Neural progenitor cell (in vitro differentiated cells): Measurements from ENCODE around the gene TRRAP. TPM values are rescaled to one million over a fixed set of nuclear protein-coding genes. Genes with fewer than 3 reads are reported as not detected.

Source experiments
- DNase-seq: peaks from one replicate; pipeline ENCODE4 v3.0.0-alpha.2; 2016; ENCODE audit warnings: low spot score
- H2AFZ ChIP-seq: fragments of 200-600 bp; sonication (generic); replicated peaks from 2 replicates; pipeline ENCODE4 v1.6.1; 2016; ENCODE audit warnings: antibody characterized with exemption
- H3F3A ChIP-seq: fragments of 200-600 bp; sonication (generic); 2 replicates; pipeline ENCODE4 v1.6.1; 2016; ENCODE audit warnings: antibody characterized with exemption, low read depth
- H3K27ac ChIP-seq: fragments of 200-600 bp; sonication (generic); 2 replicates; pipeline ENCODE4 v1.5.1; 2016; ENCODE audit warnings: mild to moderate bottlenecking
- H3K27me3 ChIP-seq: fragments of 200-600 bp; sonication (generic); 2 replicates; pipeline ENCODE4 v1.6.1; 2016; ENCODE audit warnings: mild to moderate bottlenecking, moderate library complexity
- H3K36me3 ChIP-seq: fragments of 200-600 bp; sonication (generic); 2 replicates; pipeline ENCODE4 v1.5.1; 2016
- H3K4me1 ChIP-seq: fragments of 200-600 bp; sonication (generic); 2 replicates; pipeline ENCODE4 v1.6.1; 2016; ENCODE audit warnings: mixed run types
- H3K4me2 ChIP-seq: fragments of 200-600 bp; sonication (generic); 2 replicates; pipeline ENCODE4 v1.6.1; 2016
- H3K4me3 ChIP-seq: fragments of 200-600 bp; sonication (generic); 2 replicates; pipeline ENCODE4 v1.5.1; 2016
- H3K79me2 ChIP-seq: fragments of 200-600 bp; sonication (generic); 2 replicates; pipeline ENCODE4 v1.6.1; 2016; ENCODE audit warnings: low read depth
- H3K9ac ChIP-seq: fragments of 200-600 bp; sonication (generic); 2 replicates; pipeline ENCODE4 v1.6.1; 2016
- H3K9me3 ChIP-seq: fragments of 200-600 bp; sonication (generic); 2 replicates; pipeline ENCODE4 v1.5.1; 2016; ENCODE audit warnings: low read depth
- H4K20me1 ChIP-seq: fragments of 200-600 bp; sonication (generic); 2 replicates; pipeline ENCODE4 v1.6.1; 2016; ENCODE audit warnings: low read depth
- H3K27ac Mint-ChIP-seq: 3 replicates; pipeline ENCODE4 v1.8.0; 2021; ENCODE audit warnings: mixed read lengths
- H3K27me3 Mint-ChIP-seq: 2 replicates; pipeline ENCODE4 v1.8.0; 2022; ENCODE audit warnings: low read depth, mild to moderate bottlenecking, inconsistent platforms, moderate library complexity, mixed read lengths; ENCODE audit not compliant: insufficient read depth
- H3K36me3 Mint-ChIP-seq: 3 replicates; pipeline ENCODE4 v1.8.0; 2021; ENCODE audit warnings: mixed read lengths
- H3K4me1 Mint-ChIP-seq: 3 replicates; pipeline ENCODE4 v1.8.0; 2021; ENCODE audit warnings: mixed read lengths
- H3K4me3 Mint-ChIP-seq: 3 replicates; pipeline ENCODE4 v1.8.0; 2021; ENCODE audit warnings: mild to moderate bottlenecking, moderate library complexity, mixed read lengths
- H3K9me3 Mint-ChIP-seq: 3 replicates; pipeline ENCODE4 v1.8.0; 2020; ENCODE audit warnings: mixed read lengths
- CTCF ChIP-seq: fragments of 200-600 bp; sonication (generic); IDR thresholded peaks from 2 replicates; pipeline ENCODE4 v1.5.1; 2017; ENCODE audit warnings: antibody characterized with exemption, mild to moderate bottlenecking
- EZH2 ChIP-seq: fragments of 200-600 bp; sonication (generic); IDR thresholded peaks from 2 replicates; pipeline ENCODE4 v1.6.1; 2017; ENCODE audit warnings: antibody characterized with exemption, mild to moderate bottlenecking, moderate library complexity
- EZH2phosphoT487 ChIP-seq: fragments of 200-600 bp; sonication (generic); IDR thresholded peaks from 2 replicates; pipeline ENCODE4 v1.6.1; 2017; ENCODE audit warnings: antibody characterized with exemption
- total RNA-seq: library from RNA; depleted of rRNA; stranded (reverse); fragments of >200 nt; gene quantifications from 2 replicates; pipeline ENCODE4 v1.2.3, GENCODE V29; 2015; ENCODE audit warnings: low replicate concordance

TRRAP gene
- total RNA-seq, 1 donor from 2014 or later = 19.9 TPM

DNA sequence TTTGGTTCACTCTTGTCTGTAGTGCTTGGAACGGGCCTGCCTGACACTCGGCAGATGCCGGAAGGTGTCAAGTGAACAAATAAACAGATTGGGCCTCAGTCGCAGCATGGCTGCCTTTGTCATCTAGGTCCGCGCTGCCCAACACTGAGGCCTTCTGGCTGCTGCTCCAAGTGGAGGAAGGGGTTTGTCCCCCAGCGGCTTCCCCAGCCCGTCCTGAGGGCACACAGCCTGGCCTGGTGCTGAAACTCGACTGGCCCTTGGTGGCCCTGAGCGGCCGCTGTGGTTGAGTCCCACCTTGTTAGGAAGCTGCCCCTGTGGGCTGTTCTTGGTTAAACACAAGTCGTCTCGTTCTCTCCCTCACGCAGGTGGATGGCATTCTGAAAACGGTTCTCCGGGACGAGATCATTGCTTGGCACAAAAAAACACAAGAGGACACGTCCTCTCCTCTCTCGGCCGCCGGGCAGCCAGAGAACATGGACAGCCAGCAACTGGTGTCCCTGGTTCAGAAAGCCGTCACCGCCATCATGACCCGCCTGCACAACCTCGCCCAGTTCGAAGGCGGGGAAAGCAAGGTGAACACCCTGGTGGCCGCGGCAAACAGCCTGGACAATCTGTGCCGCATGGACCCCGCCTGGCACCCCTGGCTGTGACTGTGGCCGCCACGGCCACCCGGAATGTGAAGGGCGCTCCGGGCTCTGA, 133.5 kb downstream of the TRRAP start:
- H3K36me3 ChIP-seq = peaks cover 3% of the 10 kb centered on the region

GRCh38 chr7:99012722-99013121, 134.4 kb downstream of the TRRAP start:
- Mint-ChIP-seq H3K36me3 (peaks cover 44% of the 10 kb centered on the region), H3K9me3 (no peaks in the 10 kb centered on the region), H3K4me1 (no peaks in the 10 kb centered on the region), H3K4me3 (no peak overlapping the region), H3K27ac (no peak overlapping the region), H3K27me3 (no peaks in the 10 kb centered on the region)
- peaks cover 3% of the 10 kb centered on the region for H3K36me3 ChIP-seq
- no peak overlapping the region for H3K9ac ChIP-seq
- no peak overlapping the region for H2AFZ ChIP-seq
- TF ChIP-seq CTCF = no peak
- no peak for TF ChIP-seq EZH2
- TF ChIP-seq EZH2phosphoT487 = no peak
- DNase-seq = no peak
- H4K20me1 ChIP-seq = no peaks in the 10 kb centered on the region
- no peak overlapping the region for H3K4me3 ChIP-seq
- H3K79me2 ChIP-seq = no peaks in the 10 kb centered on the region
- H3K4me2 ChIP-seq = no peak overlapping the region
- no peaks in the 10 kb centered on the region for H3K9me3 ChIP-seq
- no peaks in the 10 kb centered on the region for H3K27me3 ChIP-seq
- no peaks in the 10 kb centered on the region for H3F3A ChIP-seq
- no peaks in the 10 kb centered on the region for H3K4me1 ChIP-seq
- no peak overlapping the region for H3K27ac ChIP-seq

More for the DNA sequence above, 133.5 kb downstream of the TRRAP start:
- Histone ChIP-seq H3K4me3 (no peak overlapping the region), H3K27me3 (no peaks in the 10 kb centered on the region), H3K27ac (no peak overlapping the region), H4K20me1 (no peaks in the 10 kb centered on the region), H2AFZ (no peak overlapping the region), H3K79me2 (no peaks in the 10 kb centered on the region), H3K9me3 (no peaks in the 10 kb centered on the region), H3K4me2 (no peak overlapping the region), H3K4me1 (no peaks in the 10 kb centered on the region), H3K9ac (no peak overlapping the region), H3F3A (no peaks in the 10 kb centered on the region)
- Mint-ChIP-seq H3K4me3 (no peak overlapping the region), H3K9me3 (no peaks in the 10 kb centered on the region), H3K4me1 (no peaks in the 10 kb centered on the region), H3K27me3 (peaks cover under 1% of the 10 kb centered on the region), H3K36me3 (peaks cover 43% of the 10 kb centered on the region), H3K27ac (no peak overlapping the region)
- DNase-seq = no peak
- TF ChIP-seq EZH2 = no peak
- no peak for TF ChIP-seq CTCF
- TF ChIP-seq EZH2phosphoT487 = no peak

GRCh38 chr7:99013266-99014112, 135.2 kb downstream of the TRRAP start:
- peaks cover 3% of the 10 kb centered on the region for H3K36me3 ChIP-seq
- no peak overlapping the region for H3K27ac ChIP-seq
- Mint-ChIP-seq H3K4me1 (no peaks in the 10 kb centered on the region), H3K4me3 (no peak overlapping the region), H3K9me3 (no peaks in the 10 kb centered on the region), H3K36me3 (peaks cover 44% of the 10 kb centered on the region), H3K27ac (no peak overlapping the region), H3K27me3 (no peaks in the 10 kb centered on the region)
- no peaks in the 10 kb centered on the region for H3F3A ChIP-seq
- no peaks in the 10 kb centered on the region for H3K27me3 ChIP-seq
- H3K4me1 ChIP-seq = no peaks in the 10 kb centered on the region
- H3K9ac ChIP-seq = no peak overlapping the region
- no peaks in the 10 kb centered on the region for H4K20me1 ChIP-seq
- H3K79me2 ChIP-seq = peaks cover 5% of the 10 kb centered on the region
- DNase-seq = no peak
- no peak overlapping the region for H3K4me3 ChIP-seq
- H3K9me3 ChIP-seq = no peaks in the 10 kb centered on the region
- H3K4me2 ChIP-seq = no peak overlapping the region
- TF ChIP-seq EZH2 (no peak), CTCF (no peak), EZH2phosphoT487 (no peak)
- no peak overlapping the region for H2AFZ ChIP-seq
